ENCODE measurements around the gene SAMD9.
"Not testable (repeated sequence)": the region's sequence is repeated elsewhere in the genome, so short reads cannot be mapped to it uniquely, and the experiment has no call there.

Gene SAMD9

DNA sequence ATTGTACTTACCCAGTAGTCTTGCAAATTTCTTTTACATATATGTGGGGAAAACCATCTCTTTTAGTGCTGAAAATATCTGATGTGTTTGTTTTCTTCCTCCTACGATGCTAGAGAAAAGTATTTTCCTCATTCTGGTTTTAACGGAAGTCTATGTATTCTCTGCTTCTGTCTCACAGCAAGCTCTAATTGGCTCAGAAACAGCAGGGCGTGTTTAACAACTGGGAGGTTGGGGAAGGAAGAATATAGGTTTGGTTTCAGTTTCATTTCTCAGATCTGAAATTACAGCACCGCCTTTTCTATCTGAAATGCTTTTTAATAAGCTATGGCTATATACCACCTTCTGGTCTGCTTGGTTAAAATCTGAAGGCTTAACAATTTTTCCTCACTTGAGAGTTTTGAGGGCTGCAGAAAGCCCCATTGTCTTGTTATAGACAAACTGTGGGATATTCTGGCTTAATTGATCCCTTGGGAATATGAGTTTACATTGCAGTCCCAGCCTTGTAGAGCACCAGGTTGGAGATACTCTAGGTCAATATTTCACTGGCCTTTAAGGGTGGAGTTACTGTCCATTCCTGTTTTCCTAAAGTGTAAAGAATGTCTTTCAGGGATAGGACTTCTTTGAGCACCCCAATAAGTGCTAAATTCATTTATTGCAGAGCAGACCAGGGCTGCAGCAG is at the start of gene SAMD9:
TSS of gene SAMD9 (minus strand) at position 128 of the 679 bp plus-strand sequence. CDS start 11,882 bp downstream, outside the sequence.
- peak; percentile 73 for DNase-seq

DNA sequence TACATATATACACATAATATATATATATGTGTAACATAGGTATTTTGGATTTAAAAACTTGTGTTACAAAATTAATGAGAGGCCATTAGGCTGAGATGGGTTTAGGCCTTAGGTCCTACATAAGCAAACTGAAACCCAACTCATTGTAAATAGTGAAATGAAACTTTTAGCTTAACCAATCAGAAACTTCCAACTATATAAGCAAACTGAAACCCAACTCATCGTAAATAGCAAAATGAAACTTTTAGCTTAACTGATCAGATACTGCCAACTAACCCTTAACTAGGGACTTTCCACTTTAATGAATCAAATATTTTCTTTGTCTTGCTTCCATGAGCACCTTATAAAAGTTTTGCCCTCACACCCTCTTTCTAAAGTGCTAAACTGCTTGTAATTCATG is 47.7 kb upstream of the SAMD9 start:
- DNase-seq: no peak

DNA sequence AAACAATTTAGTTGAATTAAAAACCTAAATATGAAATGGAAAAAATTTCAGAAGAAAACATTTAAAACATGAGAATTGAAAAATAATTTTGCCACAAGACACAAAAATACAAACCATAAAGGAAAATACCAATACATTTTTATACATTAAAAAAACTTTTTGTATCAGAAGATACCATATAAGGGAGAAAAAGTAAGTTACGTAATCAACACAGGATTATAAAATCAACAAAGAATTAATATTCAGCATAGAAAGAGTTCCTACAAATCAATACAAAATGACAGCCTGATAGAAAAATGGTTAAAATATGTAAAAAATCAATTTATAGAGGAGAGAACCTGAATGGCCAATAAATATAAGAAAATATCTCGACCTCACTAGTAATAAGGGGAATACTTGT is 47.0 kb upstream of the SAMD9 start:
- DNase-seq: no peak

DNA sequence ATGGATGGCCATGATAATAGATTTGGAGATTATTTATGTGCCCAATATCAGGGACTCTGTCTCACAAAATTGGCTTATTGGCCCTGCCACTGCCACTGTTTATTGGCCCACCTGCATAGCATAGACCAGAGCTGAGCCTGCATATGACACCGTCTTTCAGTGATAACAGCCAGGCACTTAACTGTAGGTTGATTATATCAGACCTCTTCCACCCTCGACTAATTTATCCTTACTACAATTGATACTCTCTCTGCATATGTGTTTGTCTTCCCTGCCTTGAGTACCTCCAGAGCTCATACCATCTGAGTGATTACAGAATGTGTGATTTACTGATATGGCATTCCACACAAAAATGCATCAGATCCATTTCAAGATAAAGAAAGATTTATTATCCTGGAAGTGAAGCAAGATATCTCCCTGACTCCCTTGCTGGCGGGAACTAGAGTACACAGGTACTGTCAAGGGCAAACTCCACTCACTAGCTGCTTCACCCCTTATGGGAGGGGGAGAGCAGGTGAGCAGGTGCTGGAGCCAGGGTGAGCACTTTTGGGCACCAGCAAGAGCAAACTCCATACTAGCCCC is 43.5 kb upstream of the SAMD9 start:
- DNase-seq: no peak

DNA sequence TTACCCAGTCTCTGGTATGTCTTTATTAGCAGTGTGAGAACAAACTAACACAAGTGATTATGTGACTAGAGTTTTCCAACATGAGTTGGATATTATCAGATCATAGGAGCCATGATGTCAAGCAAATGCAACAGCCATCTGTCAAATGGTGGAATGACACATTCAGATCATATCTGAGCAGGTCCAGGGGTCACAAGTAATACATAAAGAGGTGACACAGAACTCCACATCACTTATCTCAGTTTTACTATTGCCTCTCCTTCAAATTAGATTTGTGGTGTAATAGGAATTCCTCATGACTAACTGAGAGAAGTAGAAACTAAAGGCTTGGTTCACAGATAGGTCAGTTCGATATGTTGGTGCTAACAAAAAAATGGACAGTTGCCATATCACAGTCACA is 42.6 kb upstream of the SAMD9 start:
- no peak for DNase-seq

DNA sequence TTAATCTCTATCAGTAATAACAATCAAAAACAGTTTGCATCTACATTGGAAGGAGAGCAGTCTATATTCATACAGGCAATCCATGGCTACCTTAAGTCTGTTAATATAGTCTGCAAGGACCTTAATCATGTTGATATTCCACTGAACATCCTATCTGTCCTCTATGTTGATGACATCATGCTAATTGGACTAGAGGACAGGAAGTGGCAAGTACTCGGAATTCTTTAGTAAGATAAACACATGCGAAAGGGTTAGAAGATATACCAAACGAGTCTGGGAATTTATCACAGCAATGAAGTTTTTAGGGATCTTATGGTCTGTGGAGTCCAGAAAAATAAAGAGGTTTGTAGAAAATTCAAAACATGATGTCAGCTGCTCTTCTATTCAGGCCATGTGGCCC is 41.7 kb upstream of the SAMD9 start:
- no peak for DNase-seq

DNA sequence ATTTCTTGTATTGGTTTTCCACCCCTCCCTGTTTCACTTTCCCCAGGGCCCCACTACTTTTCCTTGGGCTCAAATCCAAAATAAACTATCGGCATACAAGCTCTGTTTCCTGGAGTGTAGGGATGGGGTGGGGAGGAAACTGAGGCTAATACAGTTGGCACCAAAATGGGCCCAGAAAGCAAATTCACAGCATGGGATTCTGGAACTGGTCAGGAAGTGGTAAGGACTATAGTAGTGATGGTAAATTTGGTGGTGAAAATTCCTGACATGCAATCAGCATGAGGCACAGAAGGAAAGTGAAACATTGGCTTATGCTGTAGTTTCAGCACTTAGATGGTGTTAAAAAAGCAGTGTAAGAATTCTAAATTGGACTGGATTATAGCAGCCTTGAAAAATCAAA is 39.1 kb upstream of the SAMD9 start:
- DNase-seq: no peak

DNA sequence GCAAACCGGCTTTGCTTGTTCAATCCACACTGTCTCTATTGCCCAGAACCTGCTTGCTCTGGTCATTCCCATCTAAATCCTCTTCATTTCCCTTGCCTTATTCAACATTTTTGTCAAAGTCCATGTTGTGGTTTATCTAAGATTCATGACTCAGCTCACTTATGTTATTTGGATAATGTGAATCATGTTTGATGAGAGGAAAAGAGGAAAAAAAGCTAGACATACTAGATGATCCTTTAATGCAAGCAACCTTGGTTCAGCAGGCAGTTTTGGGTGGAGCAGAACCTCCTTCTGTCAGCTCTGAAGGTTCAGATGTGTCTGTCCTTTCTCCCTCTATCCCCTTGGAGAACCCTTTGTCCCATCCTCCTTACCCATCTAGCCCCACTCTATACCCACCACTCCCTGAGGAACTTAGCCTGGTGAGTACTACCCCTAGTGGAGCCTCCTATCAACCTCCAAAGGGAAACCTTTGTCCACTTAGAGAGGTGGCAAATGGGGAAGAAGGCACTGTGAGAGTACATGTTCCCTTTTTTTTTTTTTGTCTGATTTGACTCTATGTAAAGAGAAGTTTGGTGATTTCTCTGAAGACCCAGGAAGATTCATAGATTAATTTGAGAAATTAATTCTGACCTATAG is 32.5 kb upstream of the SAMD9 start:
- no peak for DNase-seq

DNA sequence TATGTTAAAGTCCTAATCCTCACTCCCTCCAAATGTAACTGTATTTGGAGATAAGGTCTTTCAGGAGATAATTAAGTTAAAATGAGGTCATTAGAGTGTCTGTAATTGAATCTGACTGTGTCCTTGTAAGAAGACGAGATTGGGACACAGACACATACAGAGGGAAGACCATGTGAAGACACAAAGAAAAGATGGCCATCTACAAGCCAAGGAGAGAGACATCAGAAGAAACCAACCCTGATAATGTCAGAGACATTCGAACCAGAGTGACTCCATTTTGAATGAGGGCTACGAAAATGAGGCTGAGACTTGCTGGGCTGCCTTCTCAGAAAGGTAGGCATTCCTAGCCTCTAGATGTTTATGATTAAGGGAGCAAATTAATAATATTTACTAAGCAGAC is 30.9 kb upstream of the SAMD9 start:
- DNase-seq: no peak

DNA sequence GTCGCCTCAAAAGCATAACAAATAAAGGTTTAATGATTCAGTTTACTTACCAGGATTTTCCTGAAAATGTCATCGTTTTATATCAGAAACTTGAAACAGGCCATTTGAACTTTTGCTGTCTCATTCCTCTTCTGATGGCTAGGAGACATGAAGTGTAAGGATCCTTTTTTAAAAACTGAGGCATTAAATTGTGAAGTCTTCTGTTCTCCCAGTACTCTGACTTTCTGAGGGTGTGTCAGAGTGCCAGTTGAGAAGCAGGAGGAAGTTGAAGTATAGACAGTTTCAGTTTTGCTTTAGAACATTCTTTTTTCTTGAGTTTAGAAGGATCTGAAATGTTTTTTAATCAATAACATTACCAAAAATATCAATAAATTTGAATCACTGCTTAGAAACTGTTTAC is 30.4 kb upstream of the SAMD9 start, which contains the start of gene SAMD9L:
TSS of gene SAMD9L (minus strand) at position 242 of the 400 bp plus-strand sequence. CDS start 12,414 bp downstream, outside the sequence.
- no peak for DNase-seq

DNA sequence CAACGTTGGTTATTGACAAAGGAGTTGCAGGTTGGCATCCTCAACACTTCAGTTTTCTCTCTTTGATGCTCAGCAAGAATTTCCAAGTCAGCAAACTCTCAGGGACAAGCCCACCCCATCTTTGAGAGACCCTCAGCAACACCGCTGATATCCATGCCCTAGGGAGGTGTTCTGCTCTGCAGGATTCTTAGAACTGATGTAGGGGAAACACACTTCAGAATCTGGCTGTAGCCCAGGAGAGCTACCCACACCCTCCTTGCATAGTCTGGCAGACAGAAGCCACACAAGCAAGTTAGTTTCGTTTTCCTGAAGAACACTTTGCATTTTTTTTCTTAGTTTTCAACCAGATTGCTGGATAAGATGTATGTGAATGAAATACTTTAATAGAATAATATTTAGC is 29.6 kb upstream of the SAMD9 start:
- DNase-seq: peak; percentile 56

DNA sequence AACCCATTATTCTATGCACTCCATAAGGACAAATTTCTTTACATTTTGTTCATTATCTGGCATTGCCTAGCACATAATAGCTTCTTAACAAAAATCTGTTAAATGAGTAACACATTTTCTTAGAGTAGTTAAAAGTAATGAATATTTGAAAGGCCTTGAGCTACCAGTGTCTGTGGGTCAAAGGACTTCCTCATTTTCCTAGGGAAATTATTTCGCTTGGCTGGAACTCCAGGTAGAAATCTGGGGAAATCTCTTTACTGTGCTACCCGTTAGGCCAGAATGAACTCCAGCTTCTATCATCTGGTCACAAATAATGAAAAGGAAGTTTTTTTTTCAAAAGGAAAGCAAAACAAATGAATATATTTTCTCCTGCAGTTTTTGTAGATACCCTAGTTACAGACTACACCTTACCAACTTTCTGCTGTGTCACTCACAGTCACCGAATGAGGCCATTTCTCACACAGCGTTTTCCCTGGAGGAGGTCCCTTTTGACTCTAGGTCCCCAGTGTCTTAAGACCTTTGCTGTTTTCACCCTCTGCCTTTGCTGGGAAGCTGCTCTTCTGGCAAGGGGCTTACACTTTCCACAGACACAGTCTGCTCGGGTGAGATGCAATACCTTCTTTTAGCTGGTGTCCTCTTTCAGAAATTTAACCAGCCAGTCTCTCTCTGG is 28.8 kb upstream of the SAMD9 start:
- DNase-seq: peak; percentile 42

DNA sequence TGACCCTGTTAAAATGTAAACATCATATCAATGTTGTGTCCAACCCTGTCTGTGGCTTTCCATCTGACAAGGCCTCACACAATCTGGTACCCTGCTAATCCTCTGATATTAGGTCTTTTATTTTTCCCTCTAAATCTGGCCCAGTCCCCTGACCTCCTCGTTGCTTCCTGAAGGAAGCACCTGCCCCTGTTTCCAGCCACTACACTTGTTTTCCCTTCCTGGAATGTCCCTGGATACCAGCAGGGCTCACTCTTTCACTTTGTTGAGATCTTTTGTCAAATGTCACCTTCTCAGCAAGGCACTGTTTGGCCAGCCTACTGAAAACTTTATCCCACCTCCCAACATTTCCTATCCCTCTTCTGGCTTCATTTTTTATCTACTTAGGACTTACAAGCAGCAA is 28.3 kb upstream of the SAMD9 start:
- DNase-seq: no peak

DNA sequence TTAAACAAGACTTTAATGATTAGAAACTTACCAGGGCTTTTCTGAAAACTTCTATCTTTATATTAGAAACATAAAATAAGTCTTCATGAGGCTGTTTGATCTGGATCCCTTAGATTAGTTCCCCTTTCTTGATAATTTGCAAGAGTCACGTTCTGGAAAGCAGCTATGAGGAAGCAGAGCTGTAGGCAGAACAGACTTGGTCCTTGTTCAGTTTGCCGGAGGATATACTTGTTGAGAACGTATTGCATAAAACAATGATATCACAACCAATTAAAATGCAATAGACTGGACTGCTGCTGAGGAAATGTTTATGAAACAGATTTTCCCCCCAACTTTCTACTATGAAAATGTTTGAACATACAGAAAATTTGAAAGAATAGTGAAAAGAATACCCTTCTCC is 27.6 kb upstream of the SAMD9 start:
- DNase-seq: no peak

DNA sequence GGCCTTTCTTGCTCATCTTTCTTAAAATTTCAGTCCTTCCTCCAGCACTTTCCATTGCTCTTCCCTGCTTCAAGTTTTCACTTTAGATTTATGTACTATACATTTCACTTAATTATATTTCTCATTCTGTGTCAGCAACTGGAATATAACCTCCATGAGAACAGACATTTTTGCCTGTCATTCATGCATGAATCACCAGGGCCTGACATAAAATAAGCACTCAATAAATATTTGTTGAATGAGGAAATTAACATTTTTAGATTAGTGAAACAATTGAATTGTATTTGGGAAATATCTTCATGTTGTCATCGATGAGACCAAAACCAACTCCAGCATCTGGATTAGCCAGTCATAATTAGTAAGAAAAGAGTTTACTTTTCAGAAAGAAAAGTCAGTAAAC is 24.3 kb upstream of the SAMD9 start:
- no peak for DNase-seq

DNA sequence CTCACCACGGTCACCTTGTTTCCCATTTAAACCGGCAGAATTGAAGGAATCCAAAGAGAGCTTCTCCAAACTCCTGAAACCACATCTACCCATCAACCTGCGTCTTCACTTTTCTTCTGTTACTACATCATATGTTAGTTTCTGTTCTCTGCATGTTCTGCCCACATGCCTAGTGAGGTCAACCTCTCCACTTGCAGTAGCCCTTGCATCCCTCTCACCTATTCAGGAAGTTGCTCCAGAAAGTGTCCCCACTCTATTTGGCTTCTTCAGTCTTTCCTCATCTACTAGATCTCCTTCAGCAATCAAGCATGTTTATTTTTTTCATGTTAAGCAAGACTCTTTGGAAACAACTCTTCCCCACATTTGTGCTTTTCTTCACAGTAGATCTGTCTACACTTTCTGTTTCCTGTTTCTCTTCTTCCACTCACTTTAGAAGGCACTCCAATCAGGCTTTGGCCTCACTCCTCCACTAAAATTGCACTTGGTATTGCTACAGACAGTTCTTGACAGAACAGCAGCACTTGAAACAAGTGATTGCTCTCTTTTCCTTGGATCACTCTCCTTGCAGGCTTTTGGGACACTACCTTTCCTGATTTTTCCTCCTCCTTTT is 22.9 kb upstream of the SAMD9 start:
- no peak for DNase-seq

DNA sequence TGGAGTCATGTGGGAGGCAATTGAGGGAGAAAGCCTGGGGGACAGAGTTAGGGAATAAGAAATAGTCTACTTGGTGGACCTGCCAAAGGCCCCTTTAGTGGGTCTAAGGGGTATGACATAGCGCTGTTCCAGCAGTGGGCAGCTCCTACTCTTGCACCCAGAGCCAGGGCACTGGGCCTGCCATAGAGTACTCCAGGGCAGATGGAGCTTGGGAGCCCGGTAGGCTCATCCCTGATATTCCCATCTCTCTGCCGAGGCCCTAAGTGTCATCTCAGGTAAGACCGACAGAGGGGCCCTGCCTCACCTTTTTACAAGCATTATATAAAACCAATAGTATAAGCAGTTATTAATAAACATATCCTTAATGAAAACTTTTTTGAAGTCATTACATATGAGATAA is 20.8 kb upstream of the SAMD9 start:
- no peak for DNase-seq

DNA sequence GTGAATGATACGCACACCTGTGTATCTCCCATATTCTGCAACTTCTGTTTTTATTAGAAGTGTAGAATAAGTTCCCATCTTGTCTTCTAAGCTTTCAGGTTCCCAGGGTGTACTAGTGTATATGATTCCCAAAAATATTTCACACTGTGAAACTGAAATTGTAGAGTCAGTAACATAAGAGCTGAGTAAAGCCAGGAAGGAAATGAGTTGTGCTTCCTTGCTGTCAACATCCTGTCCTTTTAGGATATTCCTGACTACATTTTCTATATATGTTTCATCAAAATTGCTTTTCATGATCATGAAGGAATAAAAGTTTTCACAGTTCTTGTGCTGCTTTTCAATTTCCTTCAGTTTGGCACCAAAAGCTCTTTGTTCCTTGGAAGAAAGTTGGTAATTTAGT is 15.2 kb upstream of the SAMD9 start:
- no peak for DNase-seq

DNA sequence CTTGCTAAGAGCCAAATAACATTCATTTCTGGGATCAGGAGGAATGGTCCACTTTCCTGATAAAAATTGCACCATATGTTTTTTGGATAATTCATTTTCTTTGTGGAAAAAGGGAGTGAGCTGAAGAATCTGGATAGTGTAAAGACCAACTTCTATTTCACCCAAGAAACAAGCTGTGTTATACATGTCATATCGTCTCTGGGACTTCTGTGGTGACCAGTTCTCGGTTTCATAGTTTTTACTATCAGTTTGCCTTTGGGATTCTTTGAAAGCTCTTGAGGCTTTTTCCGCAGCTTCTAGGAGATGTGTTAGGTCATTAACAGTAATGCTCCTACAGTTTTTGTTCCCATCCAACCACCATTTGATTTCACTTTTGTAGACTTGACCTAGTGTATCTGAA is 14.4 kb upstream of the SAMD9 start:
- DNase-seq: no peak

DNA sequence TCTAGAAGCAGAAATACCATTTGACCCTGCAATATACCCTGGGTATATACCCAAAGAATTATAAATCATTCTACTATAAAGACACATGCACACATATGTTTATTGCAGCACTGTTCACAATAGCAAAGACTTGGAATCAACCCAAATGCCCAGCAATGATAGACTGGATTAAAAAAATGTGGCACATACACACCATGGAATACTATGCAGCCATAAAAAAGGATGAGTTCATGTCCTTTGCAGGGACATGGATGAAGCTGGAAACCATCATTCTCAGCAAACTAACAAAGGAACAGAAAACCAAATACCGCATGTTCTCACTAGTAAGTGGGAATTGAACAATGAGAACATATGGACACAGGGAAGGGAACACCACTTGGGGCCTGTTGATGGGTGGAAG is 9.2 kb upstream of the SAMD9 start:
- not testable (repeated sequence) for DNase-seq

DNA sequence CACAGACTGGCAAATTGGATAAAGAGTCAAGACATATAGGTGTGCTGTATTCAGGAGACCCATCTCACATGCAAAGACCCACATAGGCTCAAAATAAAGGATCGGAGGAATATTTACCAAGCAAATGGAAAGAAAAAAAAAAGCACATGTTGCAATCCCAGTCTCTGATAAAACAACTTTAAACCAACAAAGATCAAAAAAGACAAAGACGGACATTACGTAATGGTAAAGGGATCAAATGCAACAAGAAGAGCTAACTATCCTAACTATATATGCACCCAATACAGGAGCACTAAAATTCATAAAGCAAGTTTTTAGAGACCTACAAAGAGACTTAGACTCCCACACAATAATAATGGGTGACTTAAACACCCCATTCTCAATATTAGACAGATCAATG is 5.8 kb upstream of the SAMD9 start:
- DNase-seq: not testable (repeated sequence)

DNA sequence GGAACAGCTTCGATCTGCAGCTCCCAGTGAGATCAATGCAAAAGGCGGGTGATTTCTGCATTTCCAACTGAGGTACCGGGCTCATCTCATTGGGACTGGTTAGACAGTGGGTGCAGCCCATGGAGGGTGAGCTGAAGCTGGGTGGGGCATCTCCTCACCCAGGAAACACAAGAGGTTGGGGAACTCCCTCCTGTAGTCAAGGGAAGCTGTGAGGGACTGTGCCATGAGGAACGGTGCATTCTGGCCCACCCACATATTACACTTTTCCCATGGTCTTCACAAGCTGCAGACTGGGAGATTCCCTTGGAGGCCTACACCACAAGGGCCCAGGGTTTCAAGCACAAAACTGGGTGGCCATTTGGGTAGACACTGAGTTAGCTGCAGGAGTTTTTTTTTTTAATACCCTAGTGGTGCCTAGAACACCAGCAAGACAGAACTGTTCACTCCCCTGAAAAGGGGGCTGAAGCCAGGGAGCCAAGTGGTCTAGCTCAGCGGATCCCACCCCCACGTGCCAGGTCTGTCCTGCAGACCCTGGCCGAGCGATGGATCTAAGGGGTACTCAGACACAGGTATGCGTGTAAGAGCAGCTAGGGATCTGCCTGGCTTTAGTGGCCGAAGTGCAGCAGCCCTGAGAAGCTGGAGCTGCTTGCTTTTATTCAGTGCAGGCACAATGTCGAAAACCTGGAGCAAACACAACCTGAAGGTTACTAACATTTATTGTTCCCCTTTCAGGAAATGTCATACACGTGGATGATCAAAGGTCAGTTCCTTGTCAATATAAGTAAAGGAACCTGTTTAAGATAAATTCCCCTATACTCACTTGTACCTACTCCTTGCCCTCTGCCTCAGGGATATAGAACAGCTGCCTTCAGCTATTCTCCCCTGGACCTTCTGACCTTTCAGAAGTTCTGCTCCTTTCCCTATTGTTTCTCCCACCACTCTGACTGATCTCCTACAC is 3.1 kb upstream of the SAMD9 start:
- DNase-seq: no peak
